Measurements from ENCODE around the gene MT2A. TPM values are rescaled to one million over a fixed set of nuclear protein-coding genes. Genes with fewer than 3 reads are reported as not detected.

MT2A gene
- total RNA-seq, 1 donor from 2014 or later = 419 TPM

- Mint-ChIP-seq H3K27ac (ENCODE audit: unreplicated experiment) (peak overlapping the region; percentile 23), H3K36me3 (ENCODE audit: unreplicated experiment) (no peaks in the 10 kb centered on the region), H3K4me3 (ENCODE audit: unreplicated experiment) (no peak overlapping the region), H3K4me1 (ENCODE audit: unreplicated experiment) (peaks cover 39% of the 10 kb centered on the region), H3K9me3 (ENCODE audit: unreplicated experiment) (no peaks in the 10 kb centered on the region), H3K27me3 (ENCODE audit: unreplicated experiment) (no peaks in the 10 kb centered on the region)
- no peak for DNase-seq (ENCODE audit: extremely low spot score, unreplicated experiment)
- no peak for TF ChIP-seq CTCF (IDR thresholded peaks at IDR 0.05)
Measured at GRCh38 chr16:56614549-56614991, 6.2 kb downstream of the MT2A start.

GRCh38 chr16:56615353-56615752 lies 7.0 kb downstream of the MT2A start:
- no peak overlapping the region for H3K27ac Mint-ChIP-seq (ENCODE audit: unreplicated experiment)
- no peaks in the 10 kb centered on the region for H3K9me3 Mint-ChIP-seq (ENCODE audit: unreplicated experiment)
- H3K4me3 Mint-ChIP-seq (ENCODE audit: unreplicated experiment) = no peak overlapping the region
- no peaks in the 10 kb centered on the region for H3K27me3 Mint-ChIP-seq (ENCODE audit: unreplicated experiment)
- no peak for TF ChIP-seq CTCF (IDR thresholded peaks at IDR 0.05)
- H3K36me3 Mint-ChIP-seq (ENCODE audit: unreplicated experiment) = no peaks in the 10 kb centered on the region
- H3K4me1 Mint-ChIP-seq (ENCODE audit: unreplicated experiment) = peaks cover 35% of the 10 kb centered on the region
- DNase-seq (ENCODE audit: extremely low spot score, unreplicated experiment) = no peak

- peaks cover 26% of the 10 kb centered on the region for H3K4me1 Mint-ChIP-seq (ENCODE audit: unreplicated experiment)
Measured at GRCh38 chr16:56616608-56617211, 8.3 kb downstream of the MT2A start.

GRCh38 chr16:56617212-56618085 lies 9.1 kb downstream of the MT2A start:
- Mint-ChIP-seq H3K4me3 (ENCODE audit: unreplicated experiment) (peak overlapping the region; percentile 42), H3K9me3 (ENCODE audit: unreplicated experiment) (no peaks in the 10 kb centered on the region), H3K4me1 (ENCODE audit: unreplicated experiment) (peaks cover 28% of the 10 kb centered on the region), H3K27me3 (ENCODE audit: unreplicated experiment) (no peaks in the 10 kb centered on the region), H3K27ac (ENCODE audit: unreplicated experiment) (no peak overlapping the region), H3K36me3 (ENCODE audit: unreplicated experiment) (no peaks in the 10 kb centered on the region)
- TF ChIP-seq CTCF (IDR thresholded peaks at IDR 0.05) = no peak
- DNase-seq (ENCODE audit: extremely low spot score, unreplicated experiment) = no peak

More at GRCh38 chr16:56616608-56617211, 8.3 kb downstream of the MT2A start:
- Mint-ChIP-seq H3K36me3 (ENCODE audit: unreplicated experiment) (no peaks in the 10 kb centered on the region), H3K27me3 (ENCODE audit: unreplicated experiment) (no peaks in the 10 kb centered on the region), H3K9me3 (ENCODE audit: unreplicated experiment) (no peaks in the 10 kb centered on the region), H3K4me3 (ENCODE audit: unreplicated experiment) (peak overlapping the region; percentile 4), H3K27ac (ENCODE audit: unreplicated experiment) (no peak overlapping the region)
- TF ChIP-seq CTCF (IDR thresholded peaks at IDR 0.05) = no peak
- DNase-seq (ENCODE audit: extremely low spot score, unreplicated experiment) = no peak

- no peak overlapping the region for H3K4me3 Mint-ChIP-seq (ENCODE audit: unreplicated experiment)
- H3K36me3 Mint-ChIP-seq (ENCODE audit: unreplicated experiment) = no peaks in the 10 kb centered on the region
- DNase-seq (ENCODE audit: extremely low spot score, unreplicated experiment) = no peak
- H3K27ac Mint-ChIP-seq (ENCODE audit: unreplicated experiment) = no peak overlapping the region
- H3K4me1 Mint-ChIP-seq (ENCODE audit: unreplicated experiment) = peaks cover 26% of the 10 kb centered on the region
- no peaks in the 10 kb centered on the region for H3K27me3 Mint-ChIP-seq (ENCODE audit: unreplicated experiment)
- no peak for TF ChIP-seq CTCF (IDR thresholded peaks at IDR 0.05)
- no peaks in the 10 kb centered on the region for H3K9me3 Mint-ChIP-seq (ENCODE audit: unreplicated experiment)
Measured at GRCh38 chr16:56618138-56618537, 9.8 kb downstream of the MT2A start.
